ENCODE measurements around the gene PKMYT1. TPM values are rescaled to one million over a fixed set of nuclear protein-coding genes. Genes with fewer than 3 reads are reported as not detected.

PKMYT1 gene
- total and polyA plus RNA-seq, 2 experiments from 2014 or later = 28.1 to 30.6 TPM

DNA sequence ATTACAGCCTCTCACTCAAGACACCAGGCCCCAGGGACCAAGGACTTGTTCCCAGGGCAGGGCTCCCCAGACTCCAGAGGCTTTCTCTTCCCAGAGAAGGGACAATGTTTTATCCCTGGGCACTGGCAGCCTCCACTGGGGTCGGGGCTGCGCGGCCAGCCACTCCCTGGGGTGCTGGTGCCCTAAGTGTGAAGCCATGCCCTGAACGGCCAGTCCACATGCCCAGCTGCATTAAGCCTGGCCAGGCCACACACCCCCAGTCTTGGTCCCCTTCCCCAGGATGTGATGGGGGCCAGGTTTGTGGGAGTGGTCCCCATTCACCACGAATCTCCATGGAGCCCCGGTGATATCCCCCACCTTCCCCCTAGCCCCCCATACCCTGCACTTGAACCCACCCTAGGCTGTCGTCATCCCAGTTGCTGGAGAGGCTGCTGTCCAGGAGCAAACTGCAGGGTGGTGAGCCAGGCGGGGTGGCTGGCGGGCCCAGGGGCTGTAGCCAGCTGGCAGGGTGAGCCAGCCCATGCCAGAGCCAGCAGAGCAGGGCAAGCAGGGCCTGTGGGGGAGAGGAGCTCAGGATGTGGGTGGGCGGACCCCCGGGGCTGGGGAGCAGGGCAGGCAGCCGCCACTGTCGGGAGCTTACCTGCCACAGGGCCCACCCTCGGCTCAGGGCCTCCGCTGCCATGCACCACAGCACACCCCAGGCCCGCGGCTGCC lies 6.5 kb downstream of the PKMYT1 start:
- DNase-seq (ENCODE audit: low read depth in 1 of 2, low spot score in 1 of 2) = no peak
- no peaks in the 10 kb centered on the region for H3K4me1 ChIP-seq (ENCODE audit: low read depth)
- no peaks in the 10 kb centered on the region for H3K36me3 ChIP-seq
- H3K27me3 ChIP-seq = no peaks in the 10 kb centered on the region
- H3K4me3 ChIP-seq = no peak overlapping the region
- H3K27ac ChIP-seq = no peak overlapping the region
- H3K9me3 ChIP-seq (ENCODE audit: low read depth) = no peaks in the 10 kb centered on the region
- TF ChIP-seq, protein P1, sequence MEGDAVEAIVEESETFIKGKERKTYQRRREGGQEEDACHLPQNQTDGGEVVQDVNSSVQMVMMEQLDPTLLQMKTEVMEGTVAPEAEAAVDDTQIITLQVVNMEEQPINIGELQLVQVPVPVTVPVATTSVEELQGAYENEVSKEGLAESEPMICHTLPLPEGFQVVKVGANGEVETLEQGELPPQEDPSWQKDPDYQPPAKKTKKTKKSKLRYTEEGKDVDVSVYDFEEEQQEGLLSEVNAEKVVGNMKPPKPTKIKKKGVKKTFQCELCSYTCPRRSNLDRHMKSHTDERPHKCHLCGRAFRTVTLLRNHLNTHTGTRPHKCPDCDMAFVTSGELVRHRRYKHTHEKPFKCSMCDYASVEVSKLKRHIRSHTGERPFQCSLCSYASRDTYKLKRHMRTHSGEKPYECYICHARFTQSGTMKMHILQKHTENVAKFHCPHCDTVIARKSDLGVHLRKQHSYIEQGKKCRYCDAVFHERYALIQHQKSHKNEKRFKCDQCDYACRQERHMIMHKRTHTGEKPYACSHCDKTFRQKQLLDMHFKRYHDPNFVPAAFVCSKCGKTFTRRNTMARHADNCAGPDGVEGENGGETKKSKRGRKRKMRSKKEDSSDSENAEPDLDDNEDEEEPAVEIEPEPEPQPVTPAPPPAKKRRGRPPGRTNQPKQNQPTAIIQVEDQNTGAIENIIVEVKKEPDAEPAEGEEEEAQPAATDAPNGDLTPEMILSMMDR (IDR thresholded peaks at IDR 0.05; ENCODE audit: low read depth, low read length) = no peak

DNA sequence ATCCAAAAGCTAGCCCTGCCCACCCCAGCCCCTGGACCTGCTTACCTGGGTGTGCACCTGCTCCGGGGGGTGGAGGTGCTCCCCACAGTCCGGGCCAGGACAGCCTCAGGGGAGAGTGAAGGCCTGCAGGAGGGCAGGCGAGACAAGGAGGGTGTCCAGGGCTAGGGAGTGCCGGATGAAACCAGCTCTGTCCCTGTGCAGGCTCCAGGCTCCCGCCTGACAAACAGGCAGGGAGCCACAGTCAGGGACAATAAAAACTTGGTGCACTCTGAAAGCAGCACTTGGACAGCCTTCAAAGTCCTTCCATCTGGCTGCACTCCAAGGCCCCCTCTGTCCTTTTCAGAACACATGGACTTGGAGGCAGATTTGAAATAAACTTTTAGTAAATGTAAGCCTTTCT lies 7.2 kb downstream of the PKMYT1 start:
- no peak overlapping the region for H3K27ac ChIP-seq
- TF ChIP-seq, protein P1 (IDR thresholded peaks at IDR 0.05; ENCODE audit: low read depth, low read length) = no peak
- H3K4me1 ChIP-seq (ENCODE audit: low read depth) = no peaks in the 10 kb centered on the region
- no peaks in the 10 kb centered on the region for H3K9me3 ChIP-seq (ENCODE audit: low read depth)
- no peak overlapping the region for H3K4me3 ChIP-seq
- DNase-seq (ENCODE audit: low read depth in 1 of 2, low spot score in 1 of 2) = no peak
- no peaks in the 10 kb centered on the region for H3K27me3 ChIP-seq
- H3K36me3 ChIP-seq = no peaks in the 10 kb centered on the region

DNA sequence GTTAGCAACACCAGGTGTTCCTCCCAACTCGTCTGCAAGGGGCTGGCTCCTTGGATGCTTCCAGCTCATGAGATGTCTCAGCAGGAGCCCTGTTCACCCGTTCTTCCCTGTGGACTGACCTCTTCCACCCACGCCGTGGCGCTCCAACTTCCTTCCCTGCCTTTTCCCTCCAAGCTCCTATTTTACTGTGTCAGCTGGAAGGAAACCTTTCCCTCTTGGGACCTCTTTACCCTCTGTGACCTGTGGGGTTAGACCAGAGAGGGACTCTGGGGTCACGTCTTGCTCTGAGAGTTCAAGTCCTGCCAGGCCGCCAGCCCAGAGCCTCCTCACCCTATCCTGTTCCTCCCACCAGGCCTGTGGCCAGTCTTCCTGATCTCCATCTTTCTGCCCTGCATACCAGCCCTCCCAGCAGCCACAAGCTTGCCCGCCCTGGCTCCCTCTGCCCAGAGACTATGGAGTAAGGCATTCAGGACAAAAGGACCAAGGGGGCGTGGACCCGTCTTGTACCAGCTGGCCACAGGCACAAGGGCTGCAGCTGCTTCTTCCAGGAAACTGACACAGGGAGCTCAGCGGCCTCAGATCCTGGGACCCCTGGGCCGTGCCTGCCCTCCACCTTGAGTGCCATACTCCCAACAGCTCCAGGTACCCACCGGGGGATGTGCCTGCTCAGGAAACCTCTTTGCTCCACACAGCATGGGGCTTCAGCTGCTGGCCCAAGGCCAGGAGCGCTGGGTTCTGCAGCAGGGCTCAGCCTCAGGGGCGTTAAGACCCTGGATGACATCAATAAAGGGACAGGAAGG lies 8.1 kb downstream of the PKMYT1 start:
- Histone ChIP-seq H3K36me3 (no peaks in the 10 kb centered on the region), H3K27me3 (peaks cover 6% of the 10 kb centered on the region), H3K27ac (no peak overlapping the region), H3K9me3 (ENCODE audit: low read depth) (no peaks in the 10 kb centered on the region), H3K4me3 (no peak overlapping the region), H3K4me1 (ENCODE audit: low read depth) (no peaks in the 10 kb centered on the region)
- TF ChIP-seq, protein P1 (IDR thresholded peaks at IDR 0.05; ENCODE audit: low read depth, low read length) = no peak
- no peak for DNase-seq (ENCODE audit: low read depth in 1 of 2, low spot score in 1 of 2)

DNA sequence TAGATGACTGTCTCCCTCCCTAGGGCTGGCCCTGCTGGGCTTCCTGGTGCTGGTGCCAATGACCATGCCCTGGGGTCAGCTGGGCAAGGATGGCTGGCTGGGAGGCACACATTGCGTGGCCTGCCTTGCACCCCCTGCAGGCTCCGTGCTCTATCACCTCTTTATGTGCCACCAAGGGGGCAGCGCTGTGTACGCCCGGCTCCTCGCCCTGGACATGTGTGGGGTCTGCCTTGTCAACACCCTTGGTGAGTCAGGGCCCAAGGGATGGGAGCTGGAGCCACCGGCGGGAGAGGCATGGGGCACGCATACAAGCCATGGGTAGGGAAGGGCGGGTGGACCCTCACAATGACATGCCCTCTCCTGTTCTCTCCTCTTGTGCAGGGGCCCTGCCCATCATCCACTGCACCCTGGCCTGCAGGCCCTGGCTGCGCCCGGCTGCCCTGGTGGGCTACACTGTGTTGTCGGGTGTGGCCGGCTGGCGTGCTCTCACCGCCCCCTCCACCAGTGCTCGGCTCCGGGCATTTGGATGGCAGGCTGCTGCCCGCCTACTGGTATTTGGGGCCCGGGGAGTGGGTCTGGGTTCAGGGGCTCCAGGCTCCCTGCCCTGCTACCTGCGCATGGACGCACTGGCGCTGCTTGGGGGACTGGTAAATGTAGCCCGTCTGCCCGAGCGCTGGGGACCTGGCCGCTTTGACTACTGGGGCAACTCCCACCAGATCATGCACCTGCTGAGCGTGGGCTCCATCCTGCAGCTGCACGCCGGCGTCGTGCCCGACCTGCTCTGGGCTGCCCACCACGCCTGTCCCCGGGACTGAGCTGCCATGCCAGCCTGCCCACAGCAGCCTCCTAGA lies 8.9 kb downstream of the PKMYT1 start:
- no peaks in the 10 kb centered on the region for H3K36me3 ChIP-seq
- H3K4me1 ChIP-seq (ENCODE audit: low read depth) = no peaks in the 10 kb centered on the region
- H3K9me3 ChIP-seq (ENCODE audit: low read depth) = no peaks in the 10 kb centered on the region
- no peak overlapping the region for H3K27ac ChIP-seq
- no peak for DNase-seq (ENCODE audit: low read depth in 1 of 2, low spot score in 1 of 2)
- H3K27me3 ChIP-seq = peaks cover 14% of the 10 kb centered on the region
- TF ChIP-seq, protein P1 (IDR thresholded peaks at IDR 0.05; ENCODE audit: low read depth, low read length) = no peak
- no peak overlapping the region for H3K4me3 ChIP-seq

DNA sequence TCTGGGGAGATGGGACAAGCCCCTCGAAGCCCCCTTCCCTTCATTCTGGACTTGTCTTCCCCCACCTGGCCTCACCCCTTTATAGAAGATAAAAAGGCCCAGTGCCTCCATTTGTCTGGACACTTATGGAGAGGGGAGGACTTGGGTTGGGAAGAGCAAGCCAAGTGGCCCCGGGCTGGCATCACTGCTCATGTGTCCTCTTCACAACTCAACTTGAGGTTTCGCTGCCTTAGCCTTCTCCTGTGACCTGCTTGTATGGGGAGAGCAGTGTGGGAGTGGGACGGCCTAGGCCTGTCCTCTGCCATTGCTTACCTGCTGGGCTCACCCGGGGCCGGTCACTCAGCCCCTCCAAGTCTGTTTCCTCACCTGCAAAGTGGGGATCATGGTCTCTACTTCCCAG lies 9.7 kb downstream of the PKMYT1 start:
- no peak for DNase-seq (ENCODE audit: low read depth in 1 of 2, low spot score in 1 of 2)
- TF ChIP-seq, protein P1 (IDR thresholded peaks at IDR 0.05; ENCODE audit: low read depth, low read length) = no peak
- H3K4me1 ChIP-seq (ENCODE audit: low read depth) = no peaks in the 10 kb centered on the region
- H3K9me3 ChIP-seq (ENCODE audit: low read depth) = no peaks in the 10 kb centered on the region
- H3K27ac ChIP-seq = no peak overlapping the region
- peaks cover 20% of the 10 kb centered on the region for H3K27me3 ChIP-seq
- H3K4me3 ChIP-seq = no peak overlapping the region
- no peaks in the 10 kb centered on the region for H3K36me3 ChIP-seq
